Measurements from ENCODE around the gene TJP2.

The TJP2 gene

GRCh38 chr9:69319324-69320025 lies 145.4 kb downstream of the TJP2 start:
- in situ Hi-C loops (cut with HindIII; ENCODE audit: low sequenced_read_pairs), result no loop called here
- no peak overlapping the region for H3K4me3 ChIP-seq (ENCODE audit: low read depth, low read length)
- DNase-seq (ENCODE audit: low read depth), result no peak
- TF ChIP-seq, protein P1, sequence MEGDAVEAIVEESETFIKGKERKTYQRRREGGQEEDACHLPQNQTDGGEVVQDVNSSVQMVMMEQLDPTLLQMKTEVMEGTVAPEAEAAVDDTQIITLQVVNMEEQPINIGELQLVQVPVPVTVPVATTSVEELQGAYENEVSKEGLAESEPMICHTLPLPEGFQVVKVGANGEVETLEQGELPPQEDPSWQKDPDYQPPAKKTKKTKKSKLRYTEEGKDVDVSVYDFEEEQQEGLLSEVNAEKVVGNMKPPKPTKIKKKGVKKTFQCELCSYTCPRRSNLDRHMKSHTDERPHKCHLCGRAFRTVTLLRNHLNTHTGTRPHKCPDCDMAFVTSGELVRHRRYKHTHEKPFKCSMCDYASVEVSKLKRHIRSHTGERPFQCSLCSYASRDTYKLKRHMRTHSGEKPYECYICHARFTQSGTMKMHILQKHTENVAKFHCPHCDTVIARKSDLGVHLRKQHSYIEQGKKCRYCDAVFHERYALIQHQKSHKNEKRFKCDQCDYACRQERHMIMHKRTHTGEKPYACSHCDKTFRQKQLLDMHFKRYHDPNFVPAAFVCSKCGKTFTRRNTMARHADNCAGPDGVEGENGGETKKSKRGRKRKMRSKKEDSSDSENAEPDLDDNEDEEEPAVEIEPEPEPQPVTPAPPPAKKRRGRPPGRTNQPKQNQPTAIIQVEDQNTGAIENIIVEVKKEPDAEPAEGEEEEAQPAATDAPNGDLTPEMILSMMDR (IDR thresholded peaks at IDR 0.05; ENCODE audit: low read depth, low read length, missing control alignments), result no peak

GRCh38 chr9:69322256-69322655 lies 148.2 kb downstream of the TJP2 start:
- TF ChIP-seq, protein P1 (IDR thresholded peaks at IDR 0.05; ENCODE audit: low read depth, low read length, missing control alignments), result no peak
- in situ Hi-C loops (cut with HindIII; ENCODE audit: low sequenced_read_pairs), result no loop called here
- no peak overlapping the region for H3K4me3 ChIP-seq (ENCODE audit: low read depth, low read length)
- DNase-seq (ENCODE audit: low read depth), result no peak

DNA sequence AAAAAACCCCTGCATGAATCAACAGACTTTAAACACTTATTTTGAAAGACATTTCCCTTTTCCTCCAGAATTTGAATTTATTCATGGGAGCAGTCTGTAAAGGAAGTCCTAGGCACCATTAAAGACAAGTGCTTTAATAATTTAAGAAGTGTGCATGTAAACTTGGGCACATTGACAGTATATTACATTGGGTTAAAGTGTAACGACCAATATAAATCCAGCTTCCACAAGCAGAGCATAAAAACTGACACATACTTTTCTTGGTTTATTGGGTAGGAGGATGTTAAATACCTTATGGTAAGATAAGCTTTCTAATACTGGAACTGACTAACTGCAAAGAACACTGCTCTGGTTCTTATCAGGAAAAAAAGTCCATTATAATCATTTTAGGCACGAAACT lies 149.8 kb downstream of the TJP2 start:
- H3K4me3 ChIP-seq (ENCODE audit: low read depth, low read length), result no peak overlapping the region
- in situ Hi-C loops (cut with HindIII; ENCODE audit: low sequenced_read_pairs), result no loop called here
- TF ChIP-seq, protein P1 (IDR thresholded peaks at IDR 0.05; ENCODE audit: low read depth, low read length, missing control alignments), result no peak
- no peak for DNase-seq (ENCODE audit: low read depth)

Data from astrocyte of the cerebellum (primary cell).